Liver (tissue), 3 donors: ENCODE results near the gene TNRC6B.

Experiments
- GABPA ChIP-seq, 2 donors: IDR thresholded peaks in 1 of 2; conservative IDR thresholded peaks in 1 of 2; 2 replicates each; pipeline ENCODE4 v1.6.1; 2016; ENCODE audit warnings: antibody characterized with exemption in 2 of 2, mild to moderate bottlenecking in 1 of 2, moderate library complexity in 1 of 2
- SP1 ChIP-seq: IDR thresholded peaks from 2 replicates; pipeline ENCODE4 v1.6.1; 2018; ENCODE audit warnings: antibody characterized with exemption, mild to moderate bottlenecking
- TF ChIP-seq, protein P1 (sequence below): fragments of 150-350 bp; IDR thresholded peaks from 2 replicates; pipeline ENCODE4 v1.5.1; 2017; ENCODE audit warnings: improper control_type of control experiment, low read depth, low read length; ENCODE audit not compliant: missing input control
- TF ChIP-seq, protein P2 (sequence below): IDR thresholded peaks from 2 replicates; pipeline ENCODE4 v1.6.1; 2016; ENCODE audit warnings: antibody characterized with exemption
- donor health status: healthy.
- donor health status: healthy.

GRCh38 chr22:40285513-40285912, 107.8 kb downstream of the TNRC6B start:
- TF ChIP-seq, protein P1, sequence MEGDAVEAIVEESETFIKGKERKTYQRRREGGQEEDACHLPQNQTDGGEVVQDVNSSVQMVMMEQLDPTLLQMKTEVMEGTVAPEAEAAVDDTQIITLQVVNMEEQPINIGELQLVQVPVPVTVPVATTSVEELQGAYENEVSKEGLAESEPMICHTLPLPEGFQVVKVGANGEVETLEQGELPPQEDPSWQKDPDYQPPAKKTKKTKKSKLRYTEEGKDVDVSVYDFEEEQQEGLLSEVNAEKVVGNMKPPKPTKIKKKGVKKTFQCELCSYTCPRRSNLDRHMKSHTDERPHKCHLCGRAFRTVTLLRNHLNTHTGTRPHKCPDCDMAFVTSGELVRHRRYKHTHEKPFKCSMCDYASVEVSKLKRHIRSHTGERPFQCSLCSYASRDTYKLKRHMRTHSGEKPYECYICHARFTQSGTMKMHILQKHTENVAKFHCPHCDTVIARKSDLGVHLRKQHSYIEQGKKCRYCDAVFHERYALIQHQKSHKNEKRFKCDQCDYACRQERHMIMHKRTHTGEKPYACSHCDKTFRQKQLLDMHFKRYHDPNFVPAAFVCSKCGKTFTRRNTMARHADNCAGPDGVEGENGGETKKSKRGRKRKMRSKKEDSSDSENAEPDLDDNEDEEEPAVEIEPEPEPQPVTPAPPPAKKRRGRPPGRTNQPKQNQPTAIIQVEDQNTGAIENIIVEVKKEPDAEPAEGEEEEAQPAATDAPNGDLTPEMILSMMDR, result no peak
- TF ChIP-seq SP1, result no peak
- TF ChIP-seq GABPA (IDR thresholded peaks at IDR 0.05 in 1 of 2, conservative IDR thresholded peaks at IDR 0.05 in 1 of 2), result no peak
- TF ChIP-seq, protein P2, sequence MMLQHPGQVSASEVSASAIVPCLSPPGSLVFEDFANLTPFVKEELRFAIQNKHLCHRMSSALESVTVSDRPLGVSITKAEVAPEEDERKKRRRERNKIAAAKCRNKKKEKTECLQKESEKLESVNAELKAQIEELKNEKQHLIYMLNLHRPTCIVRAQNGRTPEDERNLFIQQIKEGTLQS, result no peak
